HEK293 (cell line): Measurements from ENCODE around the gene SH2B3.

Source experiments
- GLIS1 ChIP-seq: fragments of 450-650 bp; formaldehyde crosslinking; IDR thresholded peaks from 2 replicates; pipeline ENCODE4 v1.5.1; 2016; ENCODE audit warnings: missing biosample characterization, missing genetic modification characterization
- HOXA7 ChIP-seq: sonication (generic); formaldehyde crosslinking; IDR thresholded peaks from 2 replicates; pipeline ENCODE4 v1.8.1; 2022; ENCODE audit warnings: missing genetic modification reagents, borderline replicate concordance
- KLF9 ChIP-seq: fragments of 450-650 bp; formaldehyde crosslinking; IDR thresholded peaks from 2 replicates; pipeline ENCODE4 v1.5.1; 2016; ENCODE audit warnings: missing biosample characterization, missing genetic modification characterization, low read depth
- RBAK ChIP-seq: fragments of 450-650 bp; formaldehyde crosslinking; IDR thresholded peaks from 2 replicates; pipeline ENCODE4 v1.5.1; 2016; ENCODE audit warnings: missing biosample characterization, missing genetic modification characterization
- TCF7L2 ChIP-seq: IDR thresholded peaks from 2 replicates; pipeline ENCODE4 v1.6.1; 2011; ENCODE audit warnings: low read depth, mild to moderate bottlenecking, inconsistent platforms, low read length, moderate library complexity, borderline replicate concordance
- YY2 ChIP-seq: fragments of 450-650 bp; formaldehyde crosslinking; IDR thresholded peaks from 2 replicates; pipeline ENCODE4 v1.5.1; 2016; ENCODE audit warnings: missing biosample characterization, missing genetic modification characterization
- ZBTB48 ChIP-seq: fragments of 450-650 bp; formaldehyde crosslinking; IDR thresholded peaks from 2 replicates; pipeline ENCODE4 v1.5.1; 2016; ENCODE audit warnings: missing biosample characterization, missing genetic modification characterization
- ZFP37 ChIP-seq: fragments of 450-650 bp; formaldehyde crosslinking; IDR thresholded peaks from 2 replicates; pipeline ENCODE4 v1.5.1; 2016; ENCODE audit warnings: missing biosample characterization, missing genetic modification characterization
- ZNF114 ChIP-seq: fragments of 450-650 bp; formaldehyde crosslinking; IDR thresholded peaks from 2 replicates; pipeline ENCODE4 v1.5.0; 2017; ENCODE audit warnings: missing biosample characterization, missing genetic modification characterization
- ZNF146 ChIP-seq: fragments of 450-650 bp; formaldehyde crosslinking; IDR thresholded peaks from 2 replicates; pipeline ENCODE4 v1.5.1; 2016; ENCODE audit warnings: missing biosample characterization, missing genetic modification characterization
- ZNF175 ChIP-seq: fragments of 450-650 bp; formaldehyde crosslinking; IDR thresholded peaks from 2 replicates; pipeline ENCODE4 v1.5.1; 2016; ENCODE audit warnings: missing biosample characterization, missing genetic modification characterization
- ZNF18 ChIP-seq: fragments of 450-650 bp; formaldehyde crosslinking; IDR thresholded peaks from 2 replicates; pipeline ENCODE4 v1.5.1; 2016; ENCODE audit warnings: missing biosample characterization, missing genetic modification characterization
- ZNF280C ChIP-seq: fragments of 450-650 bp; formaldehyde crosslinking; IDR thresholded peaks from 2 replicates; pipeline ENCODE4 v1.5.1; 2016; ENCODE audit warnings: missing biosample characterization, missing genetic modification characterization
- ZNF391 ChIP-seq: fragments of 450-650 bp; formaldehyde crosslinking; IDR thresholded peaks from 2 replicates; pipeline ENCODE4 v1.5.1; 2016; ENCODE audit warnings: low read depth, missing biosample characterization, missing genetic modification characterization, borderline replicate concordance
- ZNF394 ChIP-seq: fragments of 450-650 bp; formaldehyde crosslinking; IDR thresholded peaks from 2 replicates; pipeline ENCODE4 v1.5.1; 2016; ENCODE audit warnings: missing biosample characterization, missing genetic modification characterization, mild to moderate bottlenecking, moderate library complexity, borderline replicate concordance
- ZNF404 ChIP-seq: fragments of 450-650 bp; formaldehyde crosslinking; IDR thresholded peaks from 2 replicates; pipeline ENCODE4 v1.5.1; 2017; ENCODE audit warnings: missing biosample characterization, missing genetic modification characterization
- ZNF416 ChIP-seq: fragments of 450-650 bp; formaldehyde crosslinking; IDR thresholded peaks from 2 replicates; pipeline ENCODE4 v1.5.1; 2016; ENCODE audit warnings: missing biosample characterization, missing genetic modification characterization
- ZNF433 ChIP-seq: fragments of 450-650 bp; formaldehyde crosslinking; IDR thresholded peaks from 2 replicates; pipeline ENCODE4 v1.5.1; 2016; ENCODE audit warnings: missing biosample characterization, missing genetic modification characterization, low read depth
- ZNF518A ChIP-seq: fragments of 450-650 bp; formaldehyde crosslinking; conservative IDR thresholded peaks from 2 replicates; pipeline ENCODE4 v1.5.1; 2016; ENCODE audit warnings: low read depth, missing biosample characterization, missing genetic modification characterization
- ZNF521 ChIP-seq: fragments of 450-650 bp; formaldehyde crosslinking; IDR thresholded peaks from 2 replicates; pipeline ENCODE4 v1.5.1; 2017; ENCODE audit warnings: missing biosample characterization, mild to moderate bottlenecking, missing genetic modification characterization
- ZNF544 ChIP-seq: fragments of 450-650 bp; formaldehyde crosslinking; IDR thresholded peaks from 2 replicates; pipeline ENCODE4 v1.5.0; 2017; ENCODE audit warnings: missing biosample characterization, missing genetic modification characterization
- ZNF561 ChIP-seq: fragments of 450-650 bp; IDR thresholded peaks from 2 replicates; pipeline ENCODE4 v1.5.1; 2018; ENCODE audit warnings: missing biosample characterization, missing genetic modification characterization, borderline replicate concordance
- ZNF571 ChIP-seq: fragments of 450-650 bp; formaldehyde crosslinking; IDR thresholded peaks from 2 replicates; pipeline ENCODE4 v1.5.0; 2017; ENCODE audit warnings: missing biosample characterization, missing genetic modification characterization
- ZNF623 ChIP-seq: fragments of 450-650 bp; formaldehyde crosslinking; IDR thresholded peaks from 2 replicates; pipeline ENCODE4 v1.5.1; 2016; ENCODE audit warnings: missing biosample characterization, missing genetic modification characterization
- ZNF660 ChIP-seq: fragments of 450-650 bp; IDR thresholded peaks from 2 replicates; pipeline ENCODE4 v1.5.1; 2018; ENCODE audit warnings: missing biosample characterization, mild to moderate bottlenecking, missing genetic modification characterization
- ZNF670 ChIP-seq: fragments of 450-650 bp; formaldehyde crosslinking; IDR thresholded peaks from 2 replicates; pipeline ENCODE4 v1.5.1; 2016; ENCODE audit warnings: missing biosample characterization, missing genetic modification characterization, low read depth
- ZNF768 ChIP-seq: fragments of 450-650 bp; formaldehyde crosslinking; IDR thresholded peaks from 2 replicates; pipeline ENCODE4 v1.5.1; 2018; ENCODE audit warnings: missing biosample characterization, mild to moderate bottlenecking, missing genetic modification characterization
- ZNF837 ChIP-seq: fragments of 450-650 bp; formaldehyde crosslinking; IDR thresholded peaks from 2 replicates; pipeline ENCODE4 v1.5.1; 2016; ENCODE audit warnings: missing biosample characterization, missing genetic modification characterization
- TF ChIP-seq, protein P1 (sequence below): fragments of 450-650 bp; formaldehyde crosslinking; IDR thresholded peaks from 2 replicates; pipeline ENCODE4 v1.5.1; 2017; ENCODE audit warnings: missing biosample characterization, missing genetic modification characterization

SH2B3 gene

GRCh38 chr12:111405149-111405858, 419 bp upstream of the SH2B3 start (continued):
- no peak for TF ChIP-seq ZNF394 (tag by site-specific recombination)
- no peak for TF ChIP-seq ZNF416
- TF ChIP-seq ZNF837 (tag by site-specific recombination), result no peak
- no peak for TF ChIP-seq ZNF768 (tag by site-specific recombination)
- TF ChIP-seq ZNF175, result no peak
- no peak for TF ChIP-seq ZNF146 (tag by site-specific recombination)
- TF ChIP-seq ZNF518A, result peak; percentile 29; the same call in 1 of the 2 replicates
- no peak for TF ChIP-seq ZNF18 (tag by site-specific recombination)
- TF ChIP-seq YY2 (tag by site-specific recombination), result no peak
- TF ChIP-seq ZNF114 (tag by site-specific recombination), result no peak
- peak; percentile 93 for TF ChIP-seq GLIS1 (tag by site-specific recombination)
- TF ChIP-seq ZNF391 (tag by site-specific recombination), result 0 out of 2 replicates have a peak, but pooled peaks have one; percentile 44
- TF ChIP-seq KLF9 (tag by site-specific recombination), result peak; percentile 94
- TF ChIP-seq ZNF670, result no peak
- TF ChIP-seq ZNF433 (tag by site-specific recombination), result no peak
- TF ChIP-seq ZNF571 (tag by site-specific recombination), result no peak
- TF ChIP-seq ZNF521 (tag by site-specific recombination), result no peak
- TF ChIP-seq ZNF544 (tag by site-specific recombination), result no peak
- no peak for TF ChIP-seq RBAK
- TF ChIP-seq, protein P1, sequence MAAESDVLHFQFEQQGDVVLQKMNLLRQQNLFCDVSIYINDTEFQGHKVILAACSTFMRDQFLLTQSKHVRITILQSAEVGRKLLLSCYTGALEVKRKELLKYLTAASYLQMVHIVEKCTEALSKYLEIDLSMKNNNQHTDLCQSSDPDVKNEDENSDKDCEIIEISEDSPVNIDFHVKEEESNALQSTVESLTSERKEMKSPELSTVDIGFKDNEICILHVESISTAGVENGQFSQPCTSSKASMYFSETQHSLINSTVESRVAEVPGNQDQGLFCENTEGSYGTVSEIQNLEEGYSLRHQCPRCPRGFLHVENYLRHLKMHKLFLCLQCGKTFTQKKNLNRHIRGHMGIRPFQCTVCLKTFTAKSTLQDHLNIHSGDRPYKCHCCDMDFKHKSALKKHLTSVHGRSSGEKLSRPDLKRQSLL (tag by site-specific recombination), result no peak
- peak; percentile 86 for TF ChIP-seq ZNF561
- no peak for TF ChIP-seq ZNF623 (tag by site-specific recombination)
- no peak for TF ChIP-seq ZNF280C (tag by site-specific recombination)
- TF ChIP-seq HOXA7 (CRISPR knock-in tag), result no peak
- no peak for TF ChIP-seq ZFP37 (tag by site-specific recombination)
- TF ChIP-seq ZBTB48, result no peak
- TF ChIP-seq ZNF660, result peak; percentile 65; the same call in 1 of the 2 replicates
- no peak for TF ChIP-seq TCF7L2
- TF ChIP-seq ZNF404, result no peak
